ENCODE data around the gene SNHG17. TPM values are rescaled to one million over a fixed set of nuclear protein-coding genes. Genes with fewer than 3 reads are reported as not detected.

Gene SNHG17
- total RNA-seq, 1 donor from 2014 or later = 31.6 TPM

- Mint-ChIP-seq H3K9me3 (ENCODE audit: low read depth) (no peaks in the 10 kb centered on the region), H3K36me3 (ENCODE audit: insufficient read depth) (no peaks in the 10 kb centered on the region), H3K4me3 (ENCODE audit: low read depth) (no peak overlapping the region), H3K27ac (peak overlapping the region; percentile 86), H3K27me3 (no peaks in the 10 kb centered on the region), H3K4me1 (ENCODE audit: low read depth) (peaks cover 4% of the 10 kb centered on the region)
- no peak for TF ChIP-seq CTCF (IDR thresholded peaks at IDR 0.05; ENCODE audit: unreplicated experiment)
- no peak for DNase-seq (ENCODE audit: low spot score, unreplicated experiment)
Measured at GRCh38 chr20:38460040-38460623, 25.0 kb upstream of the SNHG17 start.

- TF ChIP-seq CTCF (IDR thresholded peaks at IDR 0.05; ENCODE audit: unreplicated experiment) = no peak
- no peaks in the 10 kb centered on the region for H3K9me3 Mint-ChIP-seq (ENCODE audit: low read depth)
- peaks cover 4% of the 10 kb centered on the region for H3K4me1 Mint-ChIP-seq (ENCODE audit: low read depth)
- no peak overlapping the region for H3K27ac Mint-ChIP-seq
- no peak for DNase-seq (ENCODE audit: low spot score, unreplicated experiment)
- H3K36me3 Mint-ChIP-seq (ENCODE audit: insufficient read depth) = no peaks in the 10 kb centered on the region
- H3K4me3 Mint-ChIP-seq (ENCODE audit: low read depth) = no peak overlapping the region
- H3K27me3 Mint-ChIP-seq = no peaks in the 10 kb centered on the region
Measured at GRCh38 chr20:38458314-38458713, 23.2 kb upstream of the SNHG17 start.

- H3K36me3 Mint-ChIP-seq (ENCODE audit: insufficient read depth) = peaks cover 11% of the 10 kb centered on the region
- H3K27me3 Mint-ChIP-seq = no peaks in the 10 kb centered on the region
- H3K4me1 Mint-ChIP-seq (ENCODE audit: low read depth) = no peaks in the 10 kb centered on the region
- H3K9me3 Mint-ChIP-seq (ENCODE audit: low read depth) = no peaks in the 10 kb centered on the region
- TF ChIP-seq CTCF (IDR thresholded peaks at IDR 0.05; ENCODE audit: unreplicated experiment) = no peak
- no peak overlapping the region for H3K4me3 Mint-ChIP-seq (ENCODE audit: low read depth)
- H3K27ac Mint-ChIP-seq = no peak overlapping the region
- DNase-seq (ENCODE audit: low spot score, unreplicated experiment) = no peak
Measured at GRCh38 chr20:38454556-38455473, 19.7 kb upstream of the SNHG17 start.

GRCh38 chr20:38453941-38454340 is 18.8 kb upstream of the SNHG17 start:
- no peak for DNase-seq (ENCODE audit: low spot score, unreplicated experiment)
- H3K27ac Mint-ChIP-seq = no peak overlapping the region
- no peaks in the 10 kb centered on the region for H3K9me3 Mint-ChIP-seq (ENCODE audit: low read depth)
- no peaks in the 10 kb centered on the region for H3K4me1 Mint-ChIP-seq (ENCODE audit: low read depth)
- no peak for TF ChIP-seq CTCF (IDR thresholded peaks at IDR 0.05; ENCODE audit: unreplicated experiment)
- H3K4me3 Mint-ChIP-seq (ENCODE audit: low read depth) = no peak overlapping the region
- peaks cover 15% of the 10 kb centered on the region for H3K36me3 Mint-ChIP-seq (ENCODE audit: insufficient read depth)
- no peaks in the 10 kb centered on the region for H3K27me3 Mint-ChIP-seq

- DNase-seq (ENCODE audit: low spot score, unreplicated experiment) = no peak
- Mint-ChIP-seq H3K27me3 (no peaks in the 10 kb centered on the region), H3K9me3 (ENCODE audit: low read depth) (no peaks in the 10 kb centered on the region), H3K4me1 (ENCODE audit: low read depth) (peaks cover 4% of the 10 kb centered on the region), H3K27ac (no peak overlapping the region), H3K36me3 (ENCODE audit: insufficient read depth) (peaks cover 15% of the 10 kb centered on the region), H3K4me3 (ENCODE audit: low read depth) (no peak overlapping the region)
- TF ChIP-seq CTCF (IDR thresholded peaks at IDR 0.05; ENCODE audit: unreplicated experiment) = no peak
Measured at GRCh38 chr20:38452880-38453624, 17.9 kb upstream of the SNHG17 start.
